ENCODE results near the gene CREB1. TPM values are rescaled to one million over a fixed set of nuclear protein-coding genes. Genes with fewer than 3 reads are reported as not detected.

The CREB1 gene
- total and polyA plus RNA-seq, 2 donors (not counting 1 experiment from before 2014, with no cell fraction given) = 42.5 to 156 TPM

- no peak overlapping the region for H2AFZ ChIP-seq (ENCODE audit: insufficient read depth, low read depth, low read length, poor library complexity, severe bottlenecking)
- H3K4me3 Mint-ChIP-seq = peak overlapping the region; percentile 47
- H3K36me3 ChIP-seq (replicated peaks in 1 of 2; ENCODE audit: control extremely low read depth in 1 of 2, control insufficient read depth in 1 of 2, extremely low read depth in 1 of 2, insufficient read depth in 2 of 2, low read length in 1 of 2) = peaks cover 1 to 10% of the 10 kb centered on the region in 2 experiments
- H3K4me1 Mint-ChIP-seq = peaks cover 62% of the 10 kb centered on the region
- DNase-seq (no peak), ATAC-seq (ENCODE audit: low read depth) (no peak)
- no peaks in the 10 kb centered on the region for H3K27me3 ChIP-seq (replicated peaks in 1 of 4; ENCODE audit: control extremely low read depth in 1 of 4, control insufficient read depth in 3 of 4, insufficient read depth in 4 of 4, low read length in 3 of 4)
- H3K27me3 Mint-ChIP-seq = no peaks in the 10 kb centered on the region
- peak overlapping the region; percentile 45 for H3K4me2 ChIP-seq (replicated peaks; ENCODE audit: low read depth, low read length, poor library complexity, severe bottlenecking)
- WGBS (ENCODE audit: insufficient coverage) = no CpG with 5 or more reads among the region's 3 CpGs
- intact Hi-C loops (cut with micrococcal nuclease) = loop anchor here (2.0 to 10.0 kb wide), 3 partner anchors 14 to 490 kb away; partner anchors contain the start of gene PLEKHM3
- no peaks in the 10 kb centered on the region for H3K9me3 ChIP-seq (ENCODE audit: control extremely low read depth in 1 of 3, control insufficient read depth in 2 of 3, insufficient read depth in 1 of 3, low read length in 2 of 3)
- TF ChIP-seq CTCF (IDR thresholded peaks at IDR 0.05) = no peak
- TF ChIP-seq EZH2 (IDR thresholded peaks at IDR 0.05; ENCODE audit: borderline replicate concordance, insufficient read depth, low read depth, low read length, poor library complexity, severe bottlenecking) = no peak
- peak overlapping the region; percentile 22 for H3K27ac Mint-ChIP-seq
- peaks cover 45% of the 10 kb centered on the region for H4K20me1 ChIP-seq (ENCODE audit: control insufficient read depth, insufficient read depth, low read length, poor library complexity, severe bottlenecking)
- CTCF ChIA-PET = interaction anchor here (1.1 to 1.2 kb wide), 2 partner anchors 54 to 91 kb away, joined by 3 to 4 read pairs; partner anchors contain the start of gene METTL21A
- no peak overlapping the region for H3K4me3 ChIP-seq (ENCODE audit: control extremely low read depth in 1 of 5, extremely low read depth in 1 of 5, insufficient read depth in 1 of 5, low read depth in 2 of 5, low read length in 4 of 5)
- no peaks in the 10 kb centered on the region for H3K9me3 Mint-ChIP-seq (ENCODE audit: insufficient read depth)
- H3K79me2 ChIP-seq (ENCODE audit: control insufficient read depth, insufficient read depth, low read length) = peaks cover 88% of the 10 kb centered on the region
- peaks cover 58 to 59% of the 10 kb centered on the region in 2 donors for H3K4me1 ChIP-seq (ENCODE audit: control insufficient read depth in 2 of 2, insufficient read depth in 2 of 2, low read length in 2 of 2)
- POLR2A ChIA-PET = interaction anchor here (1.2 kb wide), 1 partner anchor 35 kb away, joined by 6 read pairs; no protein-coding TSS in a partner anchor
- H3K9ac ChIP-seq (ENCODE audit: low read length) = no peak overlapping the region
- H3K27ac ChIP-seq (ENCODE audit: low read length in 2 of 2) = peak overlapping the region in 1 of 2 donors; percentile 83
Observed at GRCh38 chr2:207534417-207534816, 4.7 kb downstream of the CREB1 start.

- no peak overlapping the region for H3K27ac ChIP-seq (ENCODE audit: low read length in 2 of 2)
- DNase-seq (no peak), ATAC-seq (ENCODE audit: low read depth) (no peak)
- H4K20me1 ChIP-seq (ENCODE audit: control insufficient read depth, insufficient read depth, low read length, poor library complexity, severe bottlenecking) = peaks cover 62% of the 10 kb centered on the region
- Mint-ChIP-seq H3K4me1 (peaks cover 60% of the 10 kb centered on the region), H3K4me3 (no peak overlapping the region), H3K27me3 (no peaks in the 10 kb centered on the region), H3K27ac (peak overlapping the region; percentile 2), H3K9me3 (ENCODE audit: insufficient read depth) (no peaks in the 10 kb centered on the region)
- no peaks in the 10 kb centered on the region for H3K9me3 ChIP-seq (ENCODE audit: control extremely low read depth in 1 of 3, control insufficient read depth in 2 of 3, insufficient read depth in 1 of 3, low read length in 2 of 3)
- no peak overlapping the region for H3K4me3 ChIP-seq (ENCODE audit: control extremely low read depth in 1 of 5, extremely low read depth in 1 of 5, insufficient read depth in 1 of 5, low read depth in 2 of 5, low read length in 4 of 5)
- ChIA-PET CTCF (interaction anchor here (1.0 kb wide), 1 partner anchor 120 kb away, joined by 3 read pairs; no protein-coding TSS in a partner anchor), POLR2A (no interaction called here)
- WGBS (ENCODE audit: insufficient coverage) = no CpG with 5 or more reads among the region's 2 CpGs
- intact Hi-C loops (cut with micrococcal nuclease) = loop anchor here (10.0 kb wide), 1 partner anchor 485 kb away; the partner anchor contains the start of gene PLEKHM3
- TF ChIP-seq CTCF (IDR thresholded peaks at IDR 0.05) (no peak), EZH2 (IDR thresholded peaks at IDR 0.05; ENCODE audit: borderline replicate concordance, insufficient read depth, low read depth, low read length, poor library complexity, severe bottlenecking) (no peak)
- H3K4me2 ChIP-seq (replicated peaks; ENCODE audit: low read depth, low read length, poor library complexity, severe bottlenecking) = no peak overlapping the region
- H3K36me3 ChIP-seq (replicated peaks in 1 of 2; ENCODE audit: control extremely low read depth in 1 of 2, control insufficient read depth in 1 of 2, extremely low read depth in 1 of 2, insufficient read depth in 2 of 2, low read length in 1 of 2) = peaks cover 3 to 12% of the 10 kb centered on the region in 2 experiments
- H3K79me2 ChIP-seq (ENCODE audit: control insufficient read depth, insufficient read depth, low read length) = peaks cover 100% of the 10 kb centered on the region
- no peaks in the 10 kb centered on the region for H3K27me3 ChIP-seq (replicated peaks in 1 of 4; ENCODE audit: control extremely low read depth in 1 of 4, control insufficient read depth in 3 of 4, insufficient read depth in 4 of 4, low read length in 3 of 4)
- H3K9ac ChIP-seq (ENCODE audit: low read length) = no peak overlapping the region
- peaks cover 31 to 34% of the 10 kb centered on the region in 2 donors for H3K4me1 ChIP-seq (ENCODE audit: control insufficient read depth in 2 of 2, insufficient read depth in 2 of 2, low read length in 2 of 2)
- H2AFZ ChIP-seq (ENCODE audit: insufficient read depth, low read depth, low read length, poor library complexity, severe bottlenecking) = no peak overlapping the region
Observed at GRCh38 chr2:207539470-207539869, 9.7 kb downstream of the CREB1 start.

Measured in B cell (primary cell).